ENCODE data around the gene KRT79. TPM values are rescaled to one million over a fixed set of nuclear protein-coding genes. Genes with fewer than 3 reads are reported as not detected.

Gene KRT79
- total RNA-seq, 4 donors from 2014 or later, result 1.8 TPM; not detected in 3

- no peaks in the 10 kb centered on the region for H3K36me3 ChIP-seq
- DNase-seq, result no peak
- peaks cover 0 to 31% (median 0%) of the 10 kb centered on the region in 4 donors for H3K27me3 ChIP-seq
- intact Hi-C loops (cut with DNase I), result no loop called here
- no peak for TF ChIP-seq POLR2A (IDR thresholded peaks at IDR 0.05)
- TF ChIP-seq, protein P1, sequence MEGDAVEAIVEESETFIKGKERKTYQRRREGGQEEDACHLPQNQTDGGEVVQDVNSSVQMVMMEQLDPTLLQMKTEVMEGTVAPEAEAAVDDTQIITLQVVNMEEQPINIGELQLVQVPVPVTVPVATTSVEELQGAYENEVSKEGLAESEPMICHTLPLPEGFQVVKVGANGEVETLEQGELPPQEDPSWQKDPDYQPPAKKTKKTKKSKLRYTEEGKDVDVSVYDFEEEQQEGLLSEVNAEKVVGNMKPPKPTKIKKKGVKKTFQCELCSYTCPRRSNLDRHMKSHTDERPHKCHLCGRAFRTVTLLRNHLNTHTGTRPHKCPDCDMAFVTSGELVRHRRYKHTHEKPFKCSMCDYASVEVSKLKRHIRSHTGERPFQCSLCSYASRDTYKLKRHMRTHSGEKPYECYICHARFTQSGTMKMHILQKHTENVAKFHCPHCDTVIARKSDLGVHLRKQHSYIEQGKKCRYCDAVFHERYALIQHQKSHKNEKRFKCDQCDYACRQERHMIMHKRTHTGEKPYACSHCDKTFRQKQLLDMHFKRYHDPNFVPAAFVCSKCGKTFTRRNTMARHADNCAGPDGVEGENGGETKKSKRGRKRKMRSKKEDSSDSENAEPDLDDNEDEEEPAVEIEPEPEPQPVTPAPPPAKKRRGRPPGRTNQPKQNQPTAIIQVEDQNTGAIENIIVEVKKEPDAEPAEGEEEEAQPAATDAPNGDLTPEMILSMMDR (IDR thresholded peaks at IDR 0.05), result no peak
- no peak overlapping the region for H3K4me3 ChIP-seq
- H3K4me1 ChIP-seq, result peaks cover 0 to 24% (median 0%) of the 10 kb centered on the region in 3 donors
- WGBS, 2 donors, result 87% methylated on average over 5 of the region's 7 CpGs; no CpG with 5 or more reads in 1 of the 2 donors
- H3K27ac ChIP-seq, result peak overlapping the region in 1 of 4 donors; percentile 1
- no peaks in the 10 kb centered on the region for H3K9me3 ChIP-seq
These were observed 1.9 kb upstream of the KRT79 start for GRCh38 chr12:52836042-52836466.

DNA sequence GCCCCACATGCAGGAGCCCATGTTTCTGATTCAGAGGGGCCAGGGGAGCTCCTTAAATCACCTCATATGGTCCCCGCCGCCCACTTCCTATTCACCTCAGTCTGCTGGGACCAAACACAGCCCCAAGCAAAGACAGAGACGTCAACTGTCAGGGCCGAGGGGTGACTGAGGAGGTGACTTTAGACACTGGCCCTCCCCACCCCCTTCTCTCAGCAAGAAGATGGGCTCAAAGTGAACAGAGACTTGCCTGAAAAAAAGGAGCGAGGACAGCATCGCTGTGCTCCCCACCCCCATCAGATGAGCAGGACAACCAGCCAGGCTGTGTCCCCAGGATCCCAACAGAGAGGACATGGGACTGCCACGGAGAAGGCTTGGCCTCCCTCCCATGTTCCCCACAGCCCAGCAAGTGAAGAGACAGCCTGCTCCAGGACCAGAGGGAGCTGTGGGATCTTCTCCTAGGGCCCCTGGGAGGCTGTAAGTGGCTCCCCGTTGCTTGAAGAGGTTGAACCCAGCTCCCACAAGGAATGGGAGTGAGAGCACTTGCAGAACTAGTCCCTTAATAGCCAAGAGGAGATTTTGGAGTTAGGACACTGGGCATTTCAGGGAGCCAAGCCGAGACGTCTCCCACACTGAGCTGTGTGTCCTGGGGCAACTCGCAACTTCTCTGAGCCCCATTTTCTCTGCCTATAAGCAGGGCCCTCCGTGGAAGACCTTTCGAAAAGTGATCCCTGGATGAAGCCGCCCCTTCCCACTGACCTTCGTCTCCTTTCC lies 1.3 kb upstream of the KRT79 start:
- H3K9me3 ChIP-seq, result no peaks in the 10 kb centered on the region
- H3K27ac ChIP-seq, result no peak overlapping the region
- H3K4me3 ChIP-seq, result no peak overlapping the region
- no peak for DNase-seq
- intact Hi-C loops (cut with DNase I), result no loop called here
- H3K36me3 ChIP-seq, result no peaks in the 10 kb centered on the region
- TF ChIP-seq POLR2A (IDR thresholded peaks at IDR 0.05), result no peak
- TF ChIP-seq, protein P1 (IDR thresholded peaks at IDR 0.05), result no peak
- H3K4me1 ChIP-seq, result peaks cover 0 to 21% (median 0%) of the 10 kb centered on the region in 3 donors
- 83 to 87% methylated on average over 8 to 15 of the region's 15 CpGs for WGBS, 2 donors
- peaks cover 0 to 31% (median 0%) of the 10 kb centered on the region in 4 donors for H3K27me3 ChIP-seq

DNA sequence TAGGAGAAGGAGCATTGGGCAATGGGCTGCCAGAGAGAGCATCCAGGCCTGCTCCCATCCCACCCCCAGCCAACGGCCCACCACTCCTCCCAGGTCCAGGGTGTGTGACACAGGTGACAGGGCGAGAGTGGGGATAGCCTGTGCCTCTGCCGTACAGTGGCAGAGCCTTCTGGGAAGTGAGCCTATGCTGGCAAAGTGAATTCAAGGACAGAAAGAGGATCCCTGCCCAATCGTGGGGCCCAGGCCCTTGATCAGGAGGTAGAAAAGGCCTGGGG lies 553 bp upstream of the KRT79 start:
- no peak overlapping the region for H3K4me3 ChIP-seq
- intact Hi-C loops (cut with DNase I), result no loop called here
- 33 to 60% methylated on average over 1 of the region's 4 CpGs for WGBS, 2 donors
- H3K27me3 ChIP-seq, result peaks cover 0 to 29% (median 0%) of the 10 kb centered on the region in 4 donors
- H3K27ac ChIP-seq, result no peak overlapping the region
- no peaks in the 10 kb centered on the region for H3K9me3 ChIP-seq
- H3K4me1 ChIP-seq, result peaks cover 0 to 21% (median 0%) of the 10 kb centered on the region in 3 donors
- no peak for DNase-seq
- no peaks in the 10 kb centered on the region for H3K36me3 ChIP-seq
- TF ChIP-seq, protein P1 (IDR thresholded peaks at IDR 0.05), result no peak
- no peak for TF ChIP-seq POLR2A (IDR thresholded peaks at IDR 0.05)

DNA sequence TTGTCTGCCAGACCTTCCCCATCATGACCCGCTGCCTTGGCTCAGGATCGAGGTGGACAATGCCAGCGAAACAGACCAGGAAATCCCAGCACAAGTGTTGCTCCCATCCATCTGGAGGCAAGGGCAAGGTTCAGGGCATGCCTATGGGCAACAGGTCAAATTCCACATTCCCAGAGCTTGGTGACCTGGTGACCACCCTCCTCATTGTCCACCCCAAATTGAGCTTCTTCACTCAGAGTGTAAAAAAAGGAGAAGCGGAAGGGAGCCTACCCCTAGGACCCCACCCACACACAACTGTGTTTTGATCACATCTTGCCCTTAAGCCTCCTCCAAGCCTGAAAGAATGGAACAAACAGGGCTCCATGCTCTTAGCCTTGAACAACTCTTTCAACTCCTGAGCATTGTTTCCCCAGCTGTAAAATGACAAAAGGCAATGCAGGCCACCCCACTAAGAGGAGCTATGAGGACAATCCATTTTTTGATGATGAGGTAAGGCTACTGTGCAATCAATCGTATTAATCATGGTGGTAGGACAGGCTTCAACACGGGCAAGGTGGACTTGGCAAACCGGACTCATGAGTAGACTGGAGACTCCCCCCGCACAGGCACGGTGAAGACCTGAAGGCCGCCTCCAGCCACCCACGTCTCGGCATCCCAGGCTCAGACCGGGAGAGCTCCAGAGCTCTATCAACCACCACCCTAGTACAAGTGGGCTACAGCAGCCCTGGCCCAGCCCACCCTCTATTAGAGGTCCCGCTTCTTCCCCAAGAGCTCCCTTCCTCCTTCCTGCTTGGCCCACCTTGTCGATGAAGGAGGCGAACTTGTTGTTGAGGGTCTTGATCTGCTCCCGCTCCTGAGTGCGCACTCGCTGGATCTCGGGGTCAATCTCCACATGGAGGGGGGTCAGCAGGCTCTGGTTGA lies 866 bp downstream of the KRT79 start:
- intact Hi-C loops (cut with DNase I), result no loop called here
- 90 to 97% methylated on average over 11 of the region's 20 CpGs for WGBS, 2 donors
- TF ChIP-seq POLR2A (IDR thresholded peaks at IDR 0.05), result no peak
- TF ChIP-seq, protein P1 (IDR thresholded peaks at IDR 0.05), result no peak
- H3K36me3 ChIP-seq, result no peaks in the 10 kb centered on the region
- H3K27me3 ChIP-seq, result peaks cover 0 to 20% (median 0%) of the 10 kb centered on the region in 4 donors
- no peak overlapping the region for H3K4me3 ChIP-seq
- peaks cover 0 to 20% (median 0%) of the 10 kb centered on the region in 3 donors for H3K4me1 ChIP-seq
- no peak overlapping the region for H3K27ac ChIP-seq
- no peaks in the 10 kb centered on the region for H3K9me3 ChIP-seq
- no peak for DNase-seq

GRCh38 chr12:52832451-52832850 lies 1.7 kb downstream of the KRT79 start:
- Histone ChIP-seq H3K27ac (no peak overlapping the region), H3K4me3 (no peak overlapping the region), H3K27me3 (peaks cover 0 to 20% (median 0%) of the 10 kb centered on the region in 4 donors), H3K36me3 (no peaks in the 10 kb centered on the region), H3K4me1 (peaks cover 0 to 12% (median 0%) of the 10 kb centered on the region in 3 donors), H3K9me3 (no peaks in the 10 kb centered on the region)
- 61 to 83% methylated on average over 3 of the region's 3 CpGs for WGBS, 2 donors
- no peak for DNase-seq
- intact Hi-C loops (cut with DNase I), result no loop called here
- TF ChIP-seq, protein P1 (IDR thresholded peaks at IDR 0.05), result no peak
- no peak for TF ChIP-seq POLR2A (IDR thresholded peaks at IDR 0.05)
